Stimulated activated effector memory CD8-positive, alpha-beta T cell treated with anti-CD3 and anti-CD28 coated beads, Interleukin-12 subunit alpha, Interleukin-12 subunit beta, amount 100 ng/mL, for 72 hours (primary cell): ENCODE results near the gene M1AP.
"Not testable (repeated sequence)": the region's sequence is repeated elsewhere in the genome, so short reads cannot be mapped to it uniquely, and the experiment has no call there.

Source experiments
- ATAC-seq: fragments of 150-1000 bp; cut with Tn5 transposase; 2 replicates; pipeline ENCODE4 v1.10.0; 2021
- DNase-seq, 2 donors: peaks; one replicate each; pipeline ENCODE4 v3.0.0; 2021 to 2022; ENCODE audit warnings: low spot score in 2 of 2
- H3K27ac Mint-ChIP-seq: one replicate; pipeline ENCODE4 v1.8.0; 2022; ENCODE audit warnings: mild to moderate bottlenecking, mixed read lengths
- H3K36me3 Mint-ChIP-seq: one replicate; pipeline ENCODE4 v1.8.0; 2022; ENCODE audit warnings: mild to moderate bottlenecking, mixed read lengths
- H3K4me1 Mint-ChIP-seq: one replicate; pipeline ENCODE4 v1.8.0; 2022; ENCODE audit warnings: mixed read lengths
- H3K4me3 Mint-ChIP-seq: one replicate; pipeline ENCODE4 v1.8.0; 2022; ENCODE audit warnings: mild to moderate bottlenecking, mixed read lengths
- H3K9me3 Mint-ChIP-seq: one replicate; pipeline ENCODE4 v1.8.0; 2022; ENCODE audit warnings: mixed read lengths

M1AP gene

GRCh38 chr2:74569686-74570085, 78.4 kb downstream of the M1AP start:
- ATAC-seq: no peak
- no peak overlapping the region for H3K4me3 Mint-ChIP-seq
- peaks cover 32% of the 10 kb centered on the region for H3K4me1 Mint-ChIP-seq
- no peaks in the 10 kb centered on the region for H3K36me3 Mint-ChIP-seq
- no peak overlapping the region for H3K27ac Mint-ChIP-seq
- no peak for DNase-seq
- H3K9me3 Mint-ChIP-seq: peaks cover 3% of the 10 kb centered on the region

GRCh38 chr2:74567881-74568280, 80.2 kb downstream of the M1AP start:
- Mint-ChIP-seq H3K36me3 (no peaks in the 10 kb centered on the region), H3K4me1 (peaks cover 20% of the 10 kb centered on the region), H3K4me3 (no peak overlapping the region), H3K9me3 (no peaks in the 10 kb centered on the region), H3K27ac (no peak overlapping the region)
- ATAC-seq (no peak), DNase-seq (no peak)

- ATAC-seq: peak; percentile 60
Observed at GRCh38 chr2:74566754-74567085, 81.4 kb downstream of the M1AP start.

GRCh38 chr2:74566076-74566753, 81.9 kb downstream of the M1AP start:
- Mint-ChIP-seq H3K27ac (no peak overlapping the region), H3K4me1 (peaks cover 34% of the 10 kb centered on the region), H3K4me3 (peak overlapping the region; percentile 19), H3K9me3 (no peaks in the 10 kb centered on the region), H3K36me3 (no peaks in the 10 kb centered on the region)
- DNase-seq (no peak), ATAC-seq (no peak)

More at GRCh38 chr2:74566754-74567085, 81.4 kb downstream of the M1AP start:
- Mint-ChIP-seq H3K4me1 (peaks cover 31% of the 10 kb centered on the region), H3K36me3 (no peaks in the 10 kb centered on the region), H3K9me3 (no peaks in the 10 kb centered on the region), H3K27ac (no peak overlapping the region), H3K4me3 (peak overlapping the region; percentile 19)
- no peak for DNase-seq

- no peak overlapping the region for H3K4me3 Mint-ChIP-seq
- peaks cover 42% of the 10 kb centered on the region for H3K4me1 Mint-ChIP-seq
- no peak overlapping the region for H3K27ac Mint-ChIP-seq
- ATAC-seq (no peak), DNase-seq (no peak)
- H3K9me3 Mint-ChIP-seq: no peaks in the 10 kb centered on the region
- H3K36me3 Mint-ChIP-seq: no peaks in the 10 kb centered on the region
Observed at GRCh38 chr2:74564222-74564621, 83.9 kb downstream of the M1AP start.

GRCh38 chr2:74562126-74562775, 85.9 kb downstream of the M1AP start:
- H3K36me3 Mint-ChIP-seq: peaks cover 3% of the 10 kb centered on the region
- DNase-seq (no peak), ATAC-seq (no peak)
- H3K4me3 Mint-ChIP-seq: no peak overlapping the region
- H3K4me1 Mint-ChIP-seq: peaks cover 34% of the 10 kb centered on the region
- H3K9me3 Mint-ChIP-seq: no peaks in the 10 kb centered on the region
- H3K27ac Mint-ChIP-seq: peak overlapping the region; percentile 3

GRCh38 chr2:74561022-74561421, 87.1 kb downstream of the M1AP start:
- not testable (repeated sequence) for ATAC-seq, DNase-seq, H3K9me3 Mint-ChIP-seq, H3K4me3 Mint-ChIP-seq
- Mint-ChIP-seq H3K27ac (peak overlapping the region; percentile 82), H3K36me3 (peaks cover 15% of the 10 kb centered on the region), H3K4me1 (peaks cover 30% of the 10 kb centered on the region)

GRCh38 chr2:74560591-74560990, 87.5 kb downstream of the M1AP start:
- peaks cover 30% of the 10 kb centered on the region for H3K4me1 Mint-ChIP-seq
- no peaks in the 10 kb centered on the region for H3K9me3 Mint-ChIP-seq
- H3K27ac Mint-ChIP-seq: peak overlapping the region; percentile 82
- no peak overlapping the region for H3K4me3 Mint-ChIP-seq
- H3K36me3 Mint-ChIP-seq: peaks cover 15% of the 10 kb centered on the region
- ATAC-seq: no peak
- DNase-seq: no peak

GRCh38 chr2:74559912-74560311, 88.2 kb downstream of the M1AP start:
- DNase-seq: no peak
- Mint-ChIP-seq H3K27ac (peak overlapping the region; percentile 82), H3K9me3 (no peaks in the 10 kb centered on the region)

GRCh38 chr2:74558284-74559230, 89.6 kb downstream of the M1AP start:
- DNase-seq (no peak), ATAC-seq (no peak)
- Mint-ChIP-seq H3K4me1 (peaks cover 41% of the 10 kb centered on the region), H3K36me3 (peaks cover 33% of the 10 kb centered on the region), H3K4me3 (no peak overlapping the region), H3K9me3 (no peaks in the 10 kb centered on the region), H3K27ac (no peak overlapping the region)

More at GRCh38 chr2:74559912-74560311, 88.2 kb downstream of the M1AP start:
- Mint-ChIP-seq H3K36me3 (peaks cover 19% of the 10 kb centered on the region), H3K4me1 (peaks cover 36% of the 10 kb centered on the region), H3K4me3 (no peak overlapping the region)
- no peak for ATAC-seq

GRCh38 chr2:74556831-74557370, 91.2 kb downstream of the M1AP start:
- Mint-ChIP-seq H3K27ac (no peak overlapping the region), H3K9me3 (no peaks in the 10 kb centered on the region), H3K4me3 (peak overlapping the region; percentile 84), H3K36me3 (peaks cover 36% of the 10 kb centered on the region), H3K4me1 (peaks cover 43% of the 10 kb centered on the region)
- ATAC-seq (no peak), DNase-seq (no peak)

- H3K4me1 Mint-ChIP-seq: peaks cover 39% of the 10 kb centered on the region
- H3K27ac Mint-ChIP-seq: no peak overlapping the region
- H3K36me3 Mint-ChIP-seq: peaks cover 36% of the 10 kb centered on the region
- no peaks in the 10 kb centered on the region for H3K9me3 Mint-ChIP-seq
- peak overlapping the region; percentile 84 for H3K4me3 Mint-ChIP-seq
- no peak for ATAC-seq
- no peak for DNase-seq
Observed at GRCh38 chr2:74556159-74556558, 92.0 kb downstream of the M1AP start.

GRCh38 chr2:74555610-74556103, 92.5 kb downstream of the M1AP start:
- no peak for DNase-seq
- no peak for ATAC-seq
- Mint-ChIP-seq H3K27ac (peak overlapping the region; percentile 93), H3K4me1 (peaks cover 37% of the 10 kb centered on the region), H3K9me3 (no peaks in the 10 kb centered on the region), H3K36me3 (peaks cover 36% of the 10 kb centered on the region), H3K4me3 (peak overlapping the region; percentile 84)

- H3K4me3 Mint-ChIP-seq: peak overlapping the region; percentile 84
- H3K27ac Mint-ChIP-seq: peak overlapping the region; percentile 93
- H3K36me3 Mint-ChIP-seq: peaks cover 36% of the 10 kb centered on the region
- H3K4me1 Mint-ChIP-seq: peaks cover 33% of the 10 kb centered on the region
- DNase-seq: peak in 1 of 2 donors; percentile 74
- H3K9me3 Mint-ChIP-seq: no peaks in the 10 kb centered on the region
- peak; percentile 67 for ATAC-seq
Observed at GRCh38 chr2:74554820-74555531, 93.2 kb downstream of the M1AP start.
